Neural cell (in vitro differentiated cells): Measurements from ENCODE around the gene PROSER2. TPM values are rescaled to one million over a fixed set of nuclear protein-coding genes. Genes with fewer than 3 reads are reported as not detected.
"Not testable (repeated sequence)": the region's sequence is repeated elsewhere in the genome, so short reads cannot be mapped to it uniquely, and the experiment has no call there.

ENCODE experiments used
- H2AFZ ChIP-seq: fragments of 200-600, 300-800 bp; sonication (generic), shearing (Covaris generic); 2 replicates; pipeline ENCODE4 v1.6.0; 2014; ENCODE audit warnings: low read depth, mild to moderate bottlenecking, antibody characterized with exemption, low read length, moderate library complexity
- H3F3A ChIP-seq: fragments of 200-600 bp; shearing (Covaris generic); 2 replicates; pipeline ENCODE4 v1.6.1; 2016; ENCODE audit warnings: mild to moderate bottlenecking, moderate library complexity, mixed read lengths, antibody characterized with exemption, low read length; ENCODE audit not compliant: insufficient read depth, poor library complexity, severe bottlenecking
- H3K27ac ChIP-seq: fragments of 200-600, 300-800 bp; sonication (generic), shearing (Covaris generic); 2 replicates; pipeline ENCODE4 v1.5.1; 2014; ENCODE audit warnings: mild to moderate bottlenecking, low read length, moderate library complexity
- H3K27me3 ChIP-seq: fragments of 300-800, 200-600 bp; sonication (generic), shearing (Covaris generic); 2 replicates; pipeline ENCODE4 v1.6.0; 2014; ENCODE audit warnings: mild to moderate bottlenecking, low read depth, low read length, moderate library complexity; ENCODE audit not compliant: insufficient read depth
- H3K36me3 ChIP-seq: fragments of 300-800, 200-600 bp; sonication (generic), shearing (Covaris generic); 2 replicates; pipeline ENCODE4 v1.5.1; 2014; ENCODE audit warnings: mild to moderate bottlenecking, antibody characterized with exemption, low read length, moderate library complexity; ENCODE audit not compliant: insufficient read depth
- H3K4me2 ChIP-seq: fragments of 300-800, 200-600 bp; sonication (generic), shearing (Covaris generic); 2 replicates; pipeline ENCODE4 v1.6.0; 2014; ENCODE audit warnings: mild to moderate bottlenecking, low read length
- H3K4me3 ChIP-seq: fragments of 300-800, 200-600 bp; sonication (generic), shearing (Covaris generic); 2 replicates; pipeline ENCODE4 v1.5.1; 2014; ENCODE audit warnings: mild to moderate bottlenecking, low read length, moderate library complexity
- H3K79me2 ChIP-seq: fragments of 200-600 bp; shearing (Covaris generic); replicated peaks from 2 replicates; pipeline ENCODE4 v1.6.0; 2014; ENCODE audit warnings: mild to moderate bottlenecking, low read length, moderate library complexity; ENCODE audit not compliant: insufficient read depth
- H3K9ac ChIP-seq: fragments of 300-800, 200-600 bp; sonication (generic), shearing (Covaris generic); 2 replicates; pipeline ENCODE4 v1.6.1; 2016; ENCODE audit warnings: mild to moderate bottlenecking, low read length, mixed read lengths
- H3K9me2 ChIP-seq: fragments of 200-600 bp; shearing (Covaris generic); 2 replicates; pipeline ENCODE4 v1.6.1; 2016; ENCODE audit warnings: mild to moderate bottlenecking, low read length, mixed read lengths; ENCODE audit not compliant: insufficient read depth
- H3K9me3 ChIP-seq: fragments of 200-600, 300-800 bp; sonication (generic), shearing (Covaris generic); 2 replicates; pipeline ENCODE4 v1.6.1; 2016; ENCODE audit warnings: mild to moderate bottlenecking, mixed run types, low read length, moderate library complexity, mixed read lengths
- H4K20me1 ChIP-seq: fragments of 200-600 bp; shearing (Covaris generic); 2 replicates; pipeline ENCODE4 v1.6.1; 2016; ENCODE audit warnings: mild to moderate bottlenecking, mixed run types; ENCODE audit not compliant: insufficient read depth
- CTCF ChIP-seq: fragments of 450-650 bp; IDR thresholded peaks from 2 replicates; pipeline ENCODE4 v1.5.1; 2014; ENCODE audit warnings: antibody characterized with exemption, mild to moderate bottlenecking, moderate library complexity; ENCODE audit not compliant: poor library complexity, severe bottlenecking
- EP300 ChIP-seq: fragments of 450-650 bp; conservative IDR thresholded peaks from 2 replicates; pipeline ENCODE4 v1.6.1; 2014; ENCODE audit warnings: antibody characterized with exemption, mild to moderate bottlenecking, moderate library complexity; ENCODE audit not compliant: poor library complexity, severe bottlenecking
- EZH2 ChIP-seq: fragments of 200-600, 300-800 bp; shearing (Covaris generic), sonication (generic); IDR thresholded peaks from 2 replicates; pipeline ENCODE4 v1.6.1; 2014; ENCODE audit warnings: antibody characterized with exemption, low read length, borderline replicate concordance, mild to moderate bottlenecking; ENCODE audit not compliant: insufficient read depth, poor library complexity, severe bottlenecking
- MXI1 ChIP-seq: fragments of 450-650 bp; conservative IDR thresholded peaks from 2 replicates; pipeline ENCODE4 v1.6.1; 2014; ENCODE audit warnings: antibody characterized with exemption, mild to moderate bottlenecking; ENCODE audit not compliant: poor library complexity, severe bottlenecking
- POLR2AphosphoS5 ChIP-seq: IDR thresholded peaks from 2 replicates; pipeline ENCODE4 v1.6.1; 2012
- RAD21 ChIP-seq: fragments of 450-650 bp; conservative IDR thresholded peaks from 2 replicates; pipeline ENCODE4 v1.6.1; 2014; ENCODE audit warnings: antibody characterized with exemption, mild to moderate bottlenecking, moderate library complexity
- REST ChIP-seq: IDR thresholded peaks from 2 replicates; pipeline ENCODE4 v1.6.1; 2012; ENCODE audit warnings: borderline replicate concordance
- SMC3 ChIP-seq: fragments of 450-650 bp; conservative IDR thresholded peaks from 2 replicates; pipeline ENCODE4 v1.6.1; 2014; ENCODE audit warnings: antibody characterized with exemption, mild to moderate bottlenecking, moderate library complexity; ENCODE audit not compliant: poor library complexity
- TAF1 ChIP-seq: IDR thresholded peaks from 2 replicates; pipeline ENCODE4 v1.6.1; 2012; ENCODE audit warnings: low read depth
- polyA plus RNA-seq: library from polyadenylated mRNA; depleted of rRNA; stranded (reverse); fragments of >200 nt; gene quantifications from 2 replicates; pipeline ENCODE4 v1.2.3, GENCODE V29; 2014

PROSER2 gene
- polyA plus RNA-seq, 1 donor from 2014 or later, result 1.1 TPM

GRCh38 chr10:11852637-11853036 is 29.5 kb downstream of the PROSER2 start:
- not testable (repeated sequence) for H3K9ac ChIP-seq, H3F3A ChIP-seq, H3K4me2 ChIP-seq, H3K79me2 ChIP-seq, H3K27ac ChIP-seq, H3K9me3 ChIP-seq, H2AFZ ChIP-seq, H3K27me3 ChIP-seq, H3K9me2 ChIP-seq, H3K4me3 ChIP-seq, H4K20me1 ChIP-seq, H3K36me3 ChIP-seq

- H3K79me2 ChIP-seq, result no peaks in the 10 kb centered on the region
- no peaks in the 10 kb centered on the region for H3K9me2 ChIP-seq
- H3K4me3 ChIP-seq, result no peak overlapping the region
- H2AFZ ChIP-seq, result no peak overlapping the region
- H3K27me3 ChIP-seq, result no peaks in the 10 kb centered on the region
- no peaks in the 10 kb centered on the region for H3F3A ChIP-seq
- no peaks in the 10 kb centered on the region for H4K20me1 ChIP-seq
- H3K4me2 ChIP-seq, result no peak overlapping the region
- TF ChIP-seq EP300, result no peak
- no peak for TF ChIP-seq MXI1
- TF ChIP-seq CTCF, result no peak
- no peak for TF ChIP-seq TAF1
- no peak for TF ChIP-seq POLR2AphosphoS5
- TF ChIP-seq SMC3, result no peak
- no peak for TF ChIP-seq RAD21
- TF ChIP-seq EZH2, result no peak
- TF ChIP-seq REST, result no peak
- H3K36me3 ChIP-seq, result no peaks in the 10 kb centered on the region
- H3K9me3 ChIP-seq, result no peaks in the 10 kb centered on the region
- no peak overlapping the region for H3K9ac ChIP-seq
- H3K27ac ChIP-seq, result no peak overlapping the region
Measured at GRCh38 chr10:11853468-11853867, 30.3 kb downstream of the PROSER2 start.

- Histone ChIP-seq H3K9ac (no peak overlapping the region), H3K36me3 (no peaks in the 10 kb centered on the region), H3K4me2 (no peak overlapping the region), H3K4me3 (no peak overlapping the region), H3F3A (no peaks in the 10 kb centered on the region), H2AFZ (no peak overlapping the region), H4K20me1 (no peaks in the 10 kb centered on the region), H3K79me2 (no peaks in the 10 kb centered on the region), H3K9me2 (no peaks in the 10 kb centered on the region), H3K27ac (no peak overlapping the region), H3K27me3 (no peaks in the 10 kb centered on the region), H3K9me3 (no peaks in the 10 kb centered on the region)
- TF ChIP-seq EZH2 (no peak), EP300 (no peak), SMC3 (no peak), POLR2AphosphoS5 (no peak)
Measured at GRCh38 chr10:11854301-11854700, 31.1 kb downstream of the PROSER2 start.
